ENCODE measurements around the gene SAP30BP.
A peak's percentile ranks its signal among the peaks of the same experiment; 100 is the strongest.

The SAP30BP gene

DNA sequence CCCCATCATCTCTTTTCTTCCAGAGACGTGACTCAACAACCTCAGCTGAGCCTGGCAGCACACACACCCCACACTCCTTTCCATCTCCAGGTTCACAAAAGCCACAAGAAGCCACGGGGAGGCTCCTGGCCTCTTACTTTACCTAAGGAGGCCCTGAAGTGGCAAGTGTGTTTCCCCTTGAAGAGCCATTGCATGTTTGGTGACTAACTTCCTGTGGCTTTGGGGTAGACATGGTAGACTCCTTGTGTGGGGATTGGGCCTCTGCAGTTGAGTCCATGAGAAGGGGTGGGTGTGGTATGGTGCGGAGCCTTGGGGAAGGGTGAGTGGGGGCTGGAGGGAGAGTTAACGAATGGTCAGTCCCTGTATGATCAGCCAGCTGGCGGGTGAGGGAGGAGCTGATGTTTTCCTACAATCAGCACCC, 24.2 kb downstream of the SAP30BP start:
- DNase-seq = peak in 1 of 4 experiments; percentile 14

DNA sequence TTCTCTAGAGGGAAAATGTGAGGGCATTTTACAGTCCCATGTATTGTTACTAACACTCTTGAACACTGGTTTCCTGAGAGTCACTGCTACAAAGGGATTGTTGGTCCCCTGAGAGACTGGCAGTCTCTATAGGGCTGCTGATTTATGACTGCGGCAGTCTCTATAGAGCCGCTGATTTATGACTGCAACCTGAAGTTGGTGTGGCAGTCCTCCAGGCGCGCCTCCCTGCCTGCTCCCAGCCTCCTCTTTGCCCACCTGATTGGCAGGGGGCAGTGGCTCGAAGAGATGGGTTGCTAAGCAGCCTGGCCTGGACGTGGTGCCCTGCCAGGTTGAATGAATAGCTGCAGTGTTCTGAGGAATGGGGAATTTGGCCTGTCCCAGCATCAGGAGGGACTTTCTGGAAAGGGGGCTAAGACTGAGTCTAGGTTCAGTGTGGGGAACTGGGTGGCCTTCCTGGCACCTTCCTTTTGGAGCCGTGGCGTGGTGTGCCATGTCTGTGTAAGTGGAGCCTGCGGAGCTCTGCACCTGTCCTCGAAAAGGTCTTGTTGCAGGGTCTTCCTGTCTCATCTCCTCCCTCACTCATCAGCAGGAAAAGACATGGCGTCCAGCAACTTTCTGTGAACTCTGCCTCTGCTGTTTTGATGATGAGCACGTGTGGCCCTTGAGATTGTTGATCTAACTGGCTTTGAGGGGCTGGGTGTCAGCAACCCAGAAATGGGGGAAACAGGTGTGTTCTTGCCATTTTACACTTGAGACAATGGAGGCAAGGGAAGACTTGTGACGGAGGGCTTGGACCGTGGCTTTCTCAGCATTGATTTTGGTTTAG, 24.9 kb downstream of the SAP30BP start:
- DNase-seq = no peak

DNA sequence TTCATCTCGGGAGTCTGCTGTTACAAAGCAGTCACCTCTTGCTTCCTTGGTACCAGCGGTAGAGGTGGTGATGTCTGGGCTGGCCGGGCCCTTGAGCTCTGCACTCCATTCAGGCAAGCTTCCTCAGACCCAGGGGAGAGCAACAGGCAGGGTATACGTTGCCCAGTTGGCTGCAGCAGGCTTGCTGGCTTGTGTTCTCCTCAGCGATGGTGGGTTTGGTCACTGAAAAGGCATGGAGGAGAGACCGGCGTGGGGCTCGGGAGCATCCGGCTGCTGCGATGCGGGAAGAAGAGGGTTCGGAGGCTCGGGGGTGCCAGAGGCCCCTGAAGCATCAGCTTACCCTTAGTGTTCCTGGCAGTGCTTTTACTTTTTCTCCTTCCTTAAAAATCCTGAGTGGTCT, 25.8 kb downstream of the SAP30BP start:
- no peak for DNase-seq

DNA sequence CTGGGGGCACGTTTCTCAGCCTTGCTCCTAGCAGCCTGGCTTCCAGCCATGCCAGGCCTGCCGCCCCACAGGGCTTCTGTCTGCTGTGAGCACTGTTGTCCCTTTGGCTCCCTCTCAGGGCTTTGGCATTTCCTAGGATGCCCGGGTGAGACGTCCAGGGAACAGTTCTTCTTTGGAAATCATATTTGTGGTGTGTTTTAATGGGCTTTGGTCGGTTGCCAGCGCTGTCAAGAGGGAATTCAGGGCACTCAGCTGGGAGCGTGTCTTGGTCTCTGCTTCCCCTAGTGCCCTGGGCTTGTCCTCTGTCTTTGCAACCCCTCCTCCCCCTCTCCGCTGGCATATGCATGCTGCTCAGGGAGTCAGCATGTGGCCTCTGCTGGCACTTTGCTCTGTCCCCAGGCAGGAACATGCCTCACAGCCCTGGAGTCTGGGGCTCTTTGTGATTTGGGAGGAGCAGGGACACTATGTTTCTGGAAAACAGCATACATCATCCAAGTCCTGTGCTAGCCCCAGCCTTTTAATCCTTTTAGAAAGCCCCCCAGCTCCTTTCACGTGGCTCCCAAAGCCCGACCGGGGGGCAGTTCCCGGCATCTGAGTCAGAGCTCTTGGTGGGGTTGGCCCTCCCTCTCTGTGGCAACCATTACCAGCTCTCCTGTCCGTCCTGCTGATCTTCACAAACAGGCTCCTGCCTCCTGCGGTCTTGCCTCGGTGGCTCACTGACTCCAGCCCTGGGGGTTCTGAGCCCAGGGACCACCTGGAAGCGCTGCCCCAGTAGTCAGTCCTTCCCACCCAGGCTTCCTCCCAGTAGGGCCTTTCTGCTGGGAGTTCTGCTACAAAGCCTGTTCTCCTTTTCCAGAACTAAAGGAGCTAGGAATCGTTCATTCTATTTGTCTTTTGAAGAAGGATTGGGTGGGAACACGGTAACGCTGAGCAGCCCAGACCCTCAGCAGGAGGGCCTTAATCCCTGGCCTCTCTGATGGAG, 26.7 kb downstream of the SAP30BP start:
- DNase-seq = no peak

DNA sequence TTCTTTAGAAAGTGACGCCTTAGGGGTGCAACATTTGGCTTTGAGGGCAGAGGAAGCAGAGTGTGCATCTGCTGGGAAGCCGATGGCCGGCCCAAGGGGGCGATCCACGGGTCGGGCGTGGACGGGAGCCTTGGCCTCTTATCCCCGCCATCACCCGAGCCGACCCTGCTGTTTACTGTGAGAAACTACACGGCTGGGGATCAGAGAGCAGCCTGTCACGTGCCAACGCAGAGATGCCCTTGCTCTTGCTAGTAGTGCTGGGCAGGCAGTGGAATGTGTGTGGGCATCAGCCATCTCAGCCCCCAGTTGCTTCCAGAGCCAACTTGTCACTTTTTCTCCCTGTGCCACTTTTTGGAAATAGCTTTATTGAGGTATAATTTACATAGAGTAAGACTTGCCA, 27.4 kb downstream of the SAP30BP start:
- DNase-seq = no peak

DNA sequence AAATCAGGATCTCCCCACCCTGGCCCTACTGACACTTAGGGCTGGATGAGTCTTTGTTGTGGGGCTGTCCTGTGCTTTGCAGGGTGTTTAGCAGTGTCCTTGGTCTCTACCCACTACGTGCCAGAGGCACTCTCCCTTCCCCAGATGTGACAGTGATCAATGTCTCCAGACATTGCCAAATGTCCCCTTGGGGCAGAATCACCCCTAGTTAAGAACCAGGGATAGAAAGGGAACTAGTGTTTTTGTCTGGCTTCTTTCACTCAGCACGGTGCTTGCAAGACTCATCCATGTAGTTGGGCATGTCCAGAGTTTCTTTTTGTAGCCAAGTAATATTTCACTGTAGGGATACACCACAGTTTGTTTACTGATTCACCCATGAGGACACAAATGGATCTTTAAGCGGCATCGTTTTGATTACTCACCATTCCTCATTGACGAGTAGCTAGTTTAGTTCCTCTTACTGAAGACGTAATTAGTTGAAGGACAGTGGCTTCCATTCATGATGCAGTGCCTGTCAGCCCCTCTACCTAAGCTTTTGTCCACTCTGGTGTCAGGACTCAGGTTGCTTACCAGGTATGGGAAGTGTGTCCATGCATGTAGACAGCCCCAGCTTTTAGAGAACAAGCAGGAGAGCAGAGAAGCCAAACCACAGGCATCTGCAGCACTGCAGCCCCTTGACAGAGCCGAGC, 28.1 kb downstream of the SAP30BP start:
- DNase-seq = peak in 2 of 4 experiments; percentile 17 to 35

DNA sequence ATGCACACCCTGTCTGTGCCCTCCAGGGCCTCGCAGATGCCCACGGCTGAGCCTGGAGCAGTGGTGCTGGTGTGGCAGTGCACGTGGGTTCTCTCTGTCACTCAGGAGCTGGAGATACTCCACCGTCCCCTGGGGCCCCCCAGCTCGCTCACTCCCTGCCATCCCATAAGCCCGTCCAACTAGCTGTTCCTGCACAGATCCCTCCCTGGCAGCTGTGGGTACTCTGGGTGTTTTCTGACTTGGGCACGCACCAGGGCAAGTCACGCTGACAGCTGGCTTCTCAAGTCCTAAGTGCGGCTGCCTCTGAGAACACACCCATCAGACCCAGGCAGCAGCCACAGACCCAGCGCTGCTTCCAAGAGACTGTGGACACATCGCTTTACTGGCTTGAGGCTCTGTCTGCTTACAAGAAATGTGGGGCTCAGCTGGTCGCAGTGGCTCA, 28.7 kb downstream of the SAP30BP start:
- no peak for DNase-seq

DNA sequence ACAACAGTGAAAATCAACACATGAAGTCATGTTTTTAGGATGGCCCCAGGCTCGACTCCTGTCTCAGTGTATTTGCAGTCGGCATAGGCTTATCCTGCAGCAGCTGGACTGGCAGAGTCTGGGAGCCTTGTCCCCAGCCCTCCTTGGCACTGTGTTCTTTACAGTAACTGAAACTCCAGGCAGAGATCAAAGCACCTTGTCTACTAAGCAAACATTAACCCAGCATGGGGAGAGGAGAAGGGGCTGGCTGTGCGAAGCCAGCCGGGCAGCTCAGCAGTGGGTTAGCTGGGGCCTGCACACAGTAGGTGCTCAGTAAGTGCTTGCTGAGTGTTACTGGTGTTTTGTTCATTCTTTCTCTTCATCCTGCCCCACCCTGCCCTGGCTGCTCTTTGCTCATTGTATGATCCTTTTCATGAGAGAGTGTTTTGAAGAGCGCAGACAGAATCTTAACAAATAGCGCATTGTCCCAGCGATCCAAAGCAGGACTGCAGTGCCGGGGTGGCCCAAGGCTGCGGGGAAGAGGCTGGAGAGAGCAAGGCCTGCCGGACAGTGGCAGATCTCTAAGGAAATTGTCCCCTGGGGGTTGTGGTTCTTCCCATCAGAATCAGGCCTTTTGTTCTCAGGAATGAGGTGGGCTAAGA, 30.6 kb downstream of the SAP30BP start:
- DNase-seq = no peak

DNA sequence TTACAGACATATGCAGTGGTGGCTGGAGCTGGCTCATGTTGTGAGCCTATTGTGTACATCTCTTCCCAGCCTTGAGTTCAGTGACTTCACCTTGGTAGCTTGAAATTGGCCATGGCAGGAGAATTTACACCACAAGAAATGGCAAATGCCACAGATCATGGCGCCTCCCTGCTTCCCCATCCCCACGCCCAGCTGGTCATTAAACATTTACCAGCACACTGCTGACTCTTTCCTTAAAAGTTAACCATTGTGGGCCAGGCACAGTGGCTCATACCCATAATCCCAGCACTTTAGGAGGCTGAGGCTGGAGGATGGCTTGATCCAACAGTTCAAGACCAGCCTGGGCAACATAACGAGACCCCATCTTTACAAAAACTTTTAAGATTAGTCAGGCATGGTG, 31.5 kb downstream of the SAP30BP start:
- no peak for DNase-seq

DNA sequence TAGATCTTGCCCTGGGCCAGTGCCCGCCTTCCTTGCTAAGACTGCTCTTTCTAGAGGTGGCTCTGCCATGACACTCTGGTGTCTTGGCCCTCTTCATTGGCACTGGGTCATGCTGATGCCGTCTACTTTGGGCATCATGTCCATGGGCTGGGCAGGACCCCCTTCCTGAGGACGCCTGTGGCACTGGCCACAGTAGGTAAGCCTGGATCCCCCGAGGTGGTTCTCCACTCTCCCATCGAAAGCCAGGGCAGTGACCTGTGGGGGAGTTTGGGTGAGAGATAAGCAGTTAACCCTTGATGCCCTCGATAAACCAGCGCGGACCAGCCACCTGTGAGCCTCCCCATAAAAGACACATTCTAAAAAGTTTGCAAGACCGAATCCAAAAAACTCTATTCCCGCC, 34.1 kb downstream of the SAP30BP start:
- no peak for DNase-seq

DNA sequence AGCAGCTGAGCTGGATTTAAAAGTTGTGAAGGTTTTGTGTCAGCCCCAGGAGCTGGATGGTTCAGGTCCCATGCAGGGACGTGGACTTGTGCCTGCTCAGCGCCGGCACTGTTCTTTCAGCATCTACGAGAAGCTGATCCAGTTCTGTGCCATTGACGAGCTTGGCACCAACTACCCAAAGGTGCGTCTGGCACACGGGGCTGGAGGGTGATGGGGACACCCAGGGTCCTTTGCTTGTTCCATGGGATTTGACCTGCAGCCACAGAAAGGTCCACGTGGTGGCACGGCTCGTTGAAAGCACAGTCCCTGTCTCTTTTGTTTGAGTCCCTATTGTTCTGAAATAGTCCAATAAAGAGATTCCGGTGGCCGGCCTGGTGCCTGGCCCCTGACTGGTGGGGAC, 36.1 kb downstream of the SAP30BP start:
- no peak for DNase-seq

DNA sequence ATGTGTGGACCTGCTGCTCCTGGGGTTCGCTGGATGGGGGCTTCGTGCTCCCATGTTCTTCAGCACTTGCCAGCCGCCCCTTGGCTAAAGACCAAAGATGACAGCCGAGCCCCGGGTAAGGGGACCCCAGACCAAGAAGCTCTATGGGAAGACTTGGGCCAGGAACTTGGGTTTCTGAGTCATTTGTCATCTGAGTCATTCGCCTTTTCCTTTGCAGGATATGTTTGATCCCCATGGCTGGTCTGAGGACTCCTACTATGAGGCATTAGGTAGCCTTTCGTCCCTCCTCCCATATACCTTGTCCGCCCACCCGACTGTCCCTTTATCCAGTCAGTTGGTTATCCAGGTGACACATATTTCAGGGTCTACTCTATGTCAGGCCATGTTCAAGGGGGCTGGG, 36.5 kb downstream of the SAP30BP start:
- DNase-seq = no peak

DNA sequence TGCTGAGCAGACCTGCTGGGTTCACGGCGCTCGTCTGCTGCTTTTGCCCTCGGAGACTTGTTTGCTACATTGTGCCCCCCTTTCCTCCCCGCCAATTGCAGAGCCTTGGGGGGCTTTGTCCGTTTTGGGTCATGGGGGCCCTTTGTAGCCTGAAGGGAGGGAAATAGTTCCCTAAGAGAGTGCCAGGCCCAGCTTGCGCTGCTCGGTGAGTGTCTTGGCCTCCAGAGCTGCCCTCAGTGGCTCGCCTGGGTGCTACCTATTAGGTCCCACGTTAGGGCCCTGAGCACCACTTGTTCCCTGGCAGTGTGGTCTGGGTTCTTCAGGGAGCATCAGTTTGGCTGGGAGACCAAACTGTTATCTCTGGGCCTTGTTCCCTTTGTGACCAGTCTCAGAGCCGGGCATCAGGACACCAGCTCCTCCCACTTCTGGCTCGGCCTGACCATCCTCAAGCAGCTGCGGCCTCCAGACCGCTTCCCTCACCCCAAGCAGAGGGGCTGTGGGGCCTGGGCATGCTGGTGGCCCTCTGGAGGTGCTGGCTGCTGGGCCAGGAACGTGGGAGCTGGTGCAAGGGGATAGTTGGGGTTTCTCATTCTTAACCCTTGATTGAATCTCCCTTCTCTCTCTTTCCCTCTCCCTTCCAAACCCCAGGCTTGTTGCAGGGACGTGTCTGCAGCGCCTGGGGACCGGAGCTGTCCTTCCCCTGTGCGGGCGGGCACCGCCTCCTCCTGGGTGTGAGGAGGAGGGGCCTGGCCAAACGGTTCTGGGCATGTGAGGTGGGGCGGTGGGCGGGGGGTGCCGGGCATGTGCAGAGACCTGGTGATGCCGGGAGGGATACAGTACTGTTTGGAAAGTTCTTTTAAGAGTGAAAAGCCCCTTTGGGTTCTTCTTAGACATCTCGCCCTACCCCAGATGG, 38.1 kb downstream of the SAP30BP start:
- no peak for DNase-seq

DNA sequence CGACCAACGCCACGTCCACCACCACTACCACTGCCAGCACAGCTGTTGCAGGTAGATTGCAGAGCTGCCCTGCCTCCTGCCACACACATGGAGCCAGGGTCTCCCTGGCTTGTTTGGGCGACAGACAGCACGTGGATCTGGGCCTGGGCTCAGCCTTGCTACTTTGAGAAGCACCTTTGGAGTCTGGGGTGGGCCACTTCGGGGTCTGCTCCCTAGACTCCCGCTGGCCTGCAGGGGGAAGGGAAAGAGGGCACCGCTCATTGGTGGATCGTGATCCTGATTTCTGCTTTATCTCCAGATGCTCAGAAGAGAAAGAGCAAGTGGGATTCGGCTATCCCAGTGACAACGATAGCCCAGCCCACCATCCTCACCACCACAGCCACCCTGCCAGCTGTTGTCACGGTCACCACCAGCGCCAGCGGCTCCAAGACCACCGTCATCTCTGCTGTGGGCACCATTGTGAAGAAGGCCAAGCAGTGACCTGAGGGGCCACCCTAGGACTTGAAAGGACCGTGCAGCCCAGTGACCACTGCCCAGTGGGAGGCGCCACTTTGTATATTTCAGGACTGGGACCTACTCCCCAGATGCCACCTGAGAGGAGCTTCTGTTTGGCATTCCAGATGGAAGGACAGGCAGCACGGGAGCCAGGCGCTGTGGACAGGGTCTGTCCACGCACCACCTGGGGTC, 39.0 kb downstream of the SAP30BP start:
- DNase-seq = no peak

DNA sequence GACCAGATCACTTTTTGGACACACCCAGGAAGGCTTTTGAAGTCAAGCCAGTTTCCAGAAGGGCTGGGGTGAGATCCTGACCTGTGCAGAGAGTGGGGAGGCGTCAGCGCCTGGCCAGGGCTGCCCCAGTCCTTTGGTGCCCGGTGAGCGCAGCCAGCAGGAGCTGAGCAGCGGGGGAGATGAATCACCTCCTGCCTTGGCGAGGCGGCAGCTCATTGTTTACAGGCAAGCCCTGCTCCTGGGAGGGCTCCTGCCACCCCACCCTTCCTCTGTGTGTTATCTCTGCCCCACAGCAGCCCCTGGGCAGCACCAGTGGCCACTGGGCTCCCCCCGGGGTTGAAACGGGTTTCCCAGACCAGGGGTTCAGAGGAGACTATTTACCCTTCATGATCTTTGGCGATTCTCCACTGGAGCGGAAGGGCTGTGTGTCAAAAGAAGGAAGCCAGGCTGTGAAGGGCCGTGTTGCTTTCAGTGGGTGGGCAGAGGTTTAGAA, 40.0 kb downstream of the SAP30BP start:
- no peak for DNase-seq

DNA sequence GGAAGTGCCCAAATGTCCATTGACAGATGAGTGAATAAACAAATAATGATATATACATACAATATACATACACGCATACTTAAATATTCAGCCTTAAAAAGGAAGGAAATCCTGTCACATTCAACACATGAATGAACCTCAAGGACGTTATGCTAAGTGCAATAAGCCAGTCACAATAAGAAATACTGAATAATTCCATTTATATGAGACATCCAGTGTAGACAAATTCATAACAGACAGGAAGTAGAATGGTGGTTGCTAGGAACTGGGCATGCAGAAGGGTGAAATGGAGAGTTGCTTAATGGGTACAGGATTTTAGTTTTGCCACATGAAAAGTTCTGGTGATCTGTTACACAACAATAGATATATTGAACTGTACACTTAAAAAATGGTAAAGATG, 45.3 kb downstream of the SAP30BP start:
- peak in 2 of 4 experiments; percentile 10 to 13 for DNase-seq

DNA sequence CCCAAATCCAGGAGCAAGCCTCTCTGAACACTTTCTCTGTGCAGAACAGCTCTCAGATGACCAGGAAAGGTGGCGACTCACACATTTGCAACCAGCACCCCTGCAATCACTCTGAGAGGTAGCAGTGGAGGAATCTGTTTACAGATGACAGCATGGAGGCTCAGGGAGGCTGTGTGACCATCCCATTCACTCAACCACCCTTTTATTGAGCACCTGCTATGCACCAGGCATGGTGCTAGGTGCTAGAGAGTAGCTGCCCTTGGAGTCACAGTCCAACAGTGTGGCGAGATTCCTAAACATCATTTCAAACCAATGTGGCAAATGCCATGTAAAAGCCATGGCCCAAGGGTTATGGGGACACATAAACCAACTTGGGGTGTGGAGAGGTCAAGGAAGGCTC, 52.6 kb downstream of the SAP30BP start:
- no peak for DNase-seq

DNA sequence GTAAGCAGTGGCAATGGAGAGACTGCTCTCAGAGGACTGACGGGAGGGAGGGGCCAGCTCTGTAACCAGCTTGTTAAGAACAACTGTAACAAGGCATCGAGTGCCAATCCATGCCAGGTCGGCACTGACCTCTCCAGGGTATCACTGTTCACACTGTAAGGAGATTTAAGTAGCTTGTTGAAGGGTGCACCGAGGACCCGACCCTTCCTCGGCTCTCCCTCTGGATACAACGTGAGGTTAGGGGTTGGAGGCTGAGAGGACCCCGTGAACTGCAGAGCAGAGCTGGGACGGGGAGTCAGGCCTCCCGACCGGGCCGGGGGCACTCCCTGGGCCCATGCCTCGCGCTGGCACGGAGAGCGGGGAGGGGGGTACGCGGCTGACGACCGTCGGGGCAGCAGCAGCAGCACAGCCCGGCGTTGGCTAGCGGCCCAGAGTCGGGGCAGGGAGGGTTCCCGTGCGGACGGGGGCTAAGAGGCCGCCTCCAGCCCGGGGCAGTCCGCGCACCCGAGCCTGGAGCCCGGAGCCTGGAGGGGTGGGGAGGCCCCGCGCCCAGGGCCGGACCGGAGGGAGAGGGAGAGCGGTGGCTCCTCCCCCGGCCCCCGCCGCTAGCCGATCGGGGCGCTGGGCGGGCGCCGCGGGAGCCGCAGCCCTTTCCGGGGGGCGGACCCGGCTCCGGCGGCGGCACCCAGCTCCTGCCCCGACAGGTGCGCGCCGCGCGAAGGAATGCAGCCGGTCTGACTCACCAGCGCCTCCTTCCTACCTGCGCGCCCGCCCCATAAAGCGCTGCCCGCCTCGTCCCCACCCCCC, 53.7 kb downstream of the SAP30BP start, which contains the start of gene ITGB4:
TSS of gene ITGB4 (plus strand) at position 804 of the 807 bp plus-strand sequence. CDS start 3,245 bp downstream, outside the sequence.
- DNase-seq = peak in 3 of 4 experiments; percentile 14 to 50 (median 25)

DNA sequence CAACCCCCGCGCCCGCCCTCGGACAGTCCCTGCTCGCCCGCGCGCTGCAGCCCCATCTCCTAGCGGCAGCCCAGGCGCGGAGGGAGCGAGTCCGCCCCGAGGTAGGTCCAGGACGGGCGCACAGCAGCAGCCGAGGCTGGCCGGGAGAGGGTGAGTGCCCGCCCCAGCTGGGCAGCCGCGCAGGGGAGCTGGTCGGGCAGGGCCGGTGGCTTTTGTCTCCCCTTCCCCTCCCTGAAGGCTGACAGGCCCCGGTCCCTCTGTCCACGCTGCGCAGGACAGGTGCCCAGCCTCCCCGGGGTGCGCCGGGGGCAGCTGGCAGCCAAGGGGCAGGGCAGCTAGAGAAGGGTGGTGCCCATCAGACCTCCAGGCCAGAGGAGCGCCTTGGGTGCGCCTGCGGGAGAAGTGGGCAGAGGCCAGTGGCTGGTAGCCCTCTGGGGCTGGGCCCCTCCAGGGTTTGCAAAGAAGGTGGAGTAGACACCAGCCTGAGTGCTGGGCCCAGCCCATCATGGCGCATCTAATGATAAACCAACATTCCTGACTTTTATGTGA, 54.4 kb downstream of the SAP30BP start:
- DNase-seq = peak in 1 of 4 experiments; percentile 10
